SHP77 (cell line): Measurements from ENCODE around the gene PHOSPHO1.

ENCODE experiments used
- DNase-seq, 2 experiments: peaks; one replicate each; lab custom pipeline; 2025; lab: John Stamatoyannopoulos, UW

The PHOSPHO1 gene

GRCh38 chr17:49218941-49219913 lies 11.4 kb downstream of the PHOSPHO1 start:
- DNase-seq = no peak

GRCh38 chr17:49217651-49218413 lies 12.8 kb downstream of the PHOSPHO1 start:
- no peak for DNase-seq

DNA sequence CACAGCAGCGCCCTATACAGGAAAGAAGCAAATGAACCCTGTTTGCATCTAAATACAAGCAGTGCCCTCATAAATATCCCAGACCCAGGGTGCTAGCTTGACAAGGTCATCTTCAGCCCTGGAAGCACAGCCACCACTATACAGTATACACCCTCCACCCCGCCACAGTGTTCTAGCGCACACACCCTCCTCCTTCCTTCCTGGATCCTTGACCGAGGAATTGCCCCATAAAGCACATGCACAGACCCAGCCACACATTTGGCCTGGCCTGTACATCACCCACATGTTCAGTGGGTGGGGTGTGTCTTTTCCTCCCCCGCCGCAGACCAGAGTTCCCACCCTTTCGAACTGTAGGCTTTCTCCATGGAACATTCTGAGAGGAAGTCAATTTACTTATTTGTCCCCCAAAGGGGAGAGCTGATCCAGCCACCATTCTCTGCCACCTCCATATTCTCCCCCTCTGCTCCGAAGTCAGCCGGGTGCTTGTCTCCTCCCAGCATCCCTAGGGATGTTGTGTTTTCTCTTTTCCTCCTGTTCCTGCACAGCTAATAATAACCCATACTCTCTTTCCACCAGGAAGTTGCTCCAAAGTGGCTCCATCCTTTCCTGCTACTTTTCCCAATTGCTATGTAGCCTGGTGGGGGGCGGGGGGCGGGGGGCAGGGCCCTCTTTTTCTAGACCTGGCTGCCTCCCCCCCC lies 13.5 kb downstream of the PHOSPHO1 start:
- DNase-seq = no peak

GRCh38 chr17:49216482-49216881 lies 14.1 kb downstream of the PHOSPHO1 start:
- no peak for DNase-seq

- no peak for DNase-seq
These were observed 15.8 kb downstream of the PHOSPHO1 start for GRCh38 chr17:49214676-49215360.

GRCh38 chr17:49213847-49214246 lies 16.7 kb downstream of the PHOSPHO1 start:
- DNase-seq = no peak

DNA sequence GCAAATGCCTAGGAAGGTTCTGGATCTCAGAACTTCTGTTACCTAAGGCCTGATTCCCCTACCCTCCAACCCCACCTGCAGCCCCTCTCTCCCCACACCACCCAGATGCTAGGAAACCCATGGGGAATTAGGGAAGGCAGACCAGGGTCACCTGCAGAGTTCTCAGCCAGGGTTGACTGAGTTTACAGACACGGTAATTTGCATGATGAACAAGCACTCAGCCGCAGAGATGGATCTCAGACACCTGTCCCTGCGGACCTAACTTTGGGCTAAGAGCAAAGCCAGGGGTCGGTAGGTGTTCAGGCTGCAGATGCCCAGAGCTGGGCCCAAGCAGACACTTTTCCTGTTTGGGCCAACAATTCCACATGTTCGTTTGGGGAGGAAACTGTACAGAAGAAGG lies 17.2 kb downstream of the PHOSPHO1 start:
- no peak for DNase-seq

- DNase-seq = no peak
These were observed 20.2 kb downstream of the PHOSPHO1 start, which contains the start of the genes ABI3 and GNGT2 for GRCh38 chr17:49210158-49211029. Gene ABI3 (plus strand): TSS chr17:49210707. CDS start chr17:49210725, 18 bp downstream. Gene GNGT2 (minus strand): TSS chr17:49210574. CDS start chr17:49207422, 3,152 bp downstream.

DNA sequence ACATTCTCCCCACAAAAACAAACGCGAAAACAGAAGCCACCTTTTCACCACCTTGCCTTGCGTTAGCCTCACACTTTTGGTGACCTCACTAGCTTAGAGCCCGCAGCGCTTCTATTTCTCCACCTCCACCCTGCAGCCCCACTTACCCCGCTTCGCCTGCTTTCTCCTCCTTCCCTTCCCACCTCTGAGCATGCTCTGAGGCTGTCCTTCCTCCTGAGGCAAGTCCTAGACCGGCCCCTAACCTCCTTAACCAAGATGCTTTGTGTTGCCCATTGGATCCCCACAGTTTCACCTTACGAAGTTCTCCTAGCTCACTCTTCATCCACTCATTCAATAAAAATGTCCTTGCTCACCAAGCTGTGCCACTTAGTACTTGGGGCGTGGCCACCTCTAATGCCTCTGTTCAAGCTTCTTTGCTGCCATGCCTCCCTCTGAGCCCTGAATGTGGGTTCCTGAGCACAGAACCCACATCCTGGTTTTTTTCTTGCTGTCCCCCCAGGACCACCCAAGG lies 21.5 kb downstream of the PHOSPHO1 start:
- no peak for DNase-seq

DNA sequence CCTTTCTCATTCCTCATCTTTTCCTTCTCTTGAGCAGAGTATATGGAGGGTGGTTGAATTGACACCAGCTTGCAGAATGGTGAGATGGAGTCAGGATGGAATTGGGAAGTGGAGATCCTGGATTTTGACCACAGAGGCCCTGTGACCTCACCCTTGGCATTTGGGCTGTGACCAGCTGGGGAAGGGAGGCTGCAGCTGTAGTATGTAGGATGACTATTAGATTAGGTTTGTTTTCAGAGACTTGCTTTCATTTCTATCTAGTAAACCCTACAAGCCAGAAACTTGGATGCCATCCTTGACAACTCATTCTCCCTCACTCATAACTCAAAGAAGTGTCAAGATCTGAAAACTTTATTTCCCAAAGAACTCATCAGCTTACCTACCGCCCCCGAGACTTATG lies 26.1 kb downstream of the PHOSPHO1 start:
- no peak for DNase-seq

- DNase-seq = no peak
These were observed 26.8 kb downstream of the PHOSPHO1 start for GRCh38 chr17:49203796-49204195.

- DNase-seq = no peak
These were observed 29.1 kb downstream of the PHOSPHO1 start for GRCh38 chr17:49201481-49201927.

- no peak for DNase-seq
These were observed 30.0 kb downstream of the PHOSPHO1 start for GRCh38 chr17:49200423-49201083.

DNA sequence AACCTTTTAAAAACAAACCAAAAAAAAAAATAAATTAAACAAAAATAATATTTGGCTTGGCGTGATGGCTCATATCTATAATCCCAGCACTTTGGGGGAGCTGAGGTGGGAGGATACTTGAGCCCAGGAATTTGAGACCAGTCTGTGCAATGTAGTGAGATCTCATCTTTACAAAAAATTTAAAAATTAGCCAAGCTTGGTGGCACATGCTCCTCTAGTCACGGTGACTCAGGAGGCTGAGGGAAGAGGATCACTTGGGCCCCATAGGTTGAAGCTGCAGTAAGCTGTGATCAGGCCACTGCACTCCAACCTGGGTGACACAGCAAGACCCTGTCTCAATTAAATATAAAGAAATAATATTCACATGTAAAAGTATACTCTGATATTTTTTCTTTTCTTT lies 32.4 kb downstream of the PHOSPHO1 start:
- DNase-seq = no peak

GRCh38 chr17:49197346-49197998 lies 33.1 kb downstream of the PHOSPHO1 start:
- no peak for DNase-seq

- no peak for DNase-seq
These were observed 34.1 kb downstream of the PHOSPHO1 start for GRCh38 chr17:49196520-49196919.

DNA sequence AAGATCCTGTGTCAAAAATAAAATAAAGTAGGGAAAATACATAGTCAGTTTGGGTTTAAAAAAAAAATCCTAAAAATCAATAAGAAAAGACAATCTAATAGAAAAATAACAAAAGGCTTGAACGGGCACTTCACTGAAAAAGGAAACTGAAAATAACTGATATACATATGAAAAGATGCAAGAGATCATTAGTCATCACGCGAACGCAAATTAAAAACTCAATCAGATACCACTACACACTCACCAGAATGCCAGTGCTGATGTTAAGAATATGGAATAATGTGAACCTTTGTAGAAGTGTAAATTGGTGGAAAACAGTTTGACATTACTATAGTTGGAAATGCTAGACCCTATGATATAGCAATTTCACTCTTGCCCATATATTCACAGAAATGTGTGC lies 34.8 kb downstream of the PHOSPHO1 start:
- DNase-seq = no peak

- no peak for DNase-seq
These were observed 36.3 kb downstream of the PHOSPHO1 start for GRCh38 chr17:49194297-49194607.
